GM19035 (cell line): ENCODE measurements around the gene RICTOR.
A peak's percentile ranks its signal among the peaks of the same experiment; 100 is the strongest.

Experiments used
- ATAC-seq: cut with Tn5 transposase; IDR thresholded peaks from one replicate; pipeline ENCODE4 v1.9.1; 2021; ENCODE audit not compliant: unreplicated experiment

Gene RICTOR

DNA sequence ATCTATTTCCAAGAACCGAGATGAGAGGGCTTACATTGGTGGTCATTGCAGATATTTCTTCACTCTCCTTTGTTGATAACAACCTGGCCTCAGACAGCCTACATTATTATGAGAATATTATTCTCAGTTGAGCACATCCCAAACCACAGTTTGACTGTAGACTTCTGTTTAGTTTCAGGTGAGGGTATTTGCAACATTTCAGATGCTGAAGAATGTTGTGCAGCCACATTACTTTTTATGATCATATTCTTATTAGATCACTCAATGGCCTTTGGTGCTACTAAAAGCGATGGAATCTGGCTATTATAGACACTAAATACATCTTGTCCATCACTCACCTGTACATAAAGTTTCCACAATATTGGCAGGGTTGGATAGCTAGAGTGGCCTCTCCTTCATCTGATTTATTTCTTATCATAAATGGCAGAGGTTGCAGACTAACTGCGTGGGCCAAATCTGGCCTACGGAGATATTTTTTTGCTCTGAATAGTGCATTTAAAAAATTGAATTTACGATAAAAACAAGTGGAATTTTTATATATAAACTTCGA, 26.2 kb upstream of the RICTOR start:
- no peak for ATAC-seq

- no peak for ATAC-seq
These were observed 25.6 kb upstream of the RICTOR start for GRCh38 chr5:39099831-39100230.

DNA sequence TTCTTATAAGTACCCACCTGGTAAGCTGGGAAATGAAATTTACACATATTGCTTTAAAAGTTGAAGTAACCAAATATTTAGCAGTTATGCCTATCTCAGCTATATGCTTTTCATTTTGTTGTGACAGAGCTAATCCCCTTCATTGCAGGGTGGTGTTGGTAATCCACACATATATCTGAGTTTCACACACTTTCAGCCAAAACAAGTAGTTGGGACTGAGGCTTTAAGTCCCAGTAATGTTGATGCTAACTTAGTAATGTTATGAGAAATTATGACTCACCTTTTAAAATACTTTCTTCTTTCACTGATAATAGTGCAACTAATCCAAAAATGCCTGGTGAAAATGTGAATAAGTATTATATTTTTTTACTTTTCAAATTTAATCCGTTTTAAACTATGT, 19.2 kb upstream of the RICTOR start:
- ATAC-seq, result no peak

DNA sequence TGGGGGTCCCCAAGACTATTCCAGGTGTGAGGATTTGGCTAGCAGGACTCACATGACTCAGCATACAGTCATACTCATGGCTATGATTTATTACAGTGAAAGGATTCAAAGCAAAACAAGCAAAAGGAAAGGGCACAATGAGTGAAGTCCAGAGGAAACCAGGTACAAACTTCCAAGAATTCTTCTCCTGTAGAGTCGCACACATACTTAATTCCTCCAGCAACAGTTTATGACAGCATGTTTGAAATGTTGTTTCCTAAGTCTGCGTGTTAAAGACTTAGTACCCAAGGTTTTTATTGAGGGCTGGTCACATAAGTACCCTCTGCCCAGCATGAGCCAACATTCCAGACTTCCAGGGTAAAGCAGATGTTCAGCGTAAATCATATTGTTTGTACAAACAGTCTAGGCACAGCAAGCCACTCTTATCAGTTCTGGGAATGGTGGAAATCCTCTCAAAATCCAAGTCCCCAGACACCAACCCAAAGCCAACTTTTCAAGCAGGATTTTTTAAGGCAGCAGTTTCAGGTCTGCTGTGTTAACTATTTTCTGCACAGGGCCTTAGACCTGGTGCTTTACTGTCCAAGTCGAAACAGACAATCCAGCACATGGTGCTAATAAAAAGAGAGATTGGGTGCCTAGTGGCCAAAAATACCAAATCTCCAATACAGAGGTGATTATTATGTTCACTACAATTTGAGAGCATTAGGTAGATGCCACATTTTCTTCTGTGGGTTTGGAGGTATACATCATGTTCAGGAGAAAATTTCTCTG, 18.6 kb upstream of the RICTOR start:
- no peak for ATAC-seq

GRCh38 chr5:39091940-39092580, 17.9 kb upstream of the RICTOR start:
- ATAC-seq, result no peak

- no peak for ATAC-seq
These were observed 9.8 kb upstream of the RICTOR start for GRCh38 chr5:39083968-39084367.

DNA sequence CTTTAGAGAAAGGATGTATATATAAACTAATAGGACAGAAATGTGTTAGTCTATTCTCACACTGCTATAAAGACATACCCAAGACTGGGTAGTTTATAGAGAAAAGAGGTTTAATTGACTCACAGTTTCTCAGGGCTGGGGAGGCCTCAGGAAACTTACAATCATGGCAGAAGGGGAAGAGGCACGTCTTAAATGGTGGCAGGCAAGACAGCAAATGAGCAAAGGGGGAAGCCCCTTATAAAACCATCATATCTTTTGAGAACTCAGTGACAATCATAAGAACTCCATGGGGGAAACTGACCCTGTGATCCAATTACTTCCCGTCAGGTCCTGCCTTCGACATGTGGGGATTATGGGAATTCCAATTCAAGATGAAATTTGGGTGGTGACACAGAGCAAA, 8.8 kb upstream of the RICTOR start:
- ATAC-seq, result no peak

DNA sequence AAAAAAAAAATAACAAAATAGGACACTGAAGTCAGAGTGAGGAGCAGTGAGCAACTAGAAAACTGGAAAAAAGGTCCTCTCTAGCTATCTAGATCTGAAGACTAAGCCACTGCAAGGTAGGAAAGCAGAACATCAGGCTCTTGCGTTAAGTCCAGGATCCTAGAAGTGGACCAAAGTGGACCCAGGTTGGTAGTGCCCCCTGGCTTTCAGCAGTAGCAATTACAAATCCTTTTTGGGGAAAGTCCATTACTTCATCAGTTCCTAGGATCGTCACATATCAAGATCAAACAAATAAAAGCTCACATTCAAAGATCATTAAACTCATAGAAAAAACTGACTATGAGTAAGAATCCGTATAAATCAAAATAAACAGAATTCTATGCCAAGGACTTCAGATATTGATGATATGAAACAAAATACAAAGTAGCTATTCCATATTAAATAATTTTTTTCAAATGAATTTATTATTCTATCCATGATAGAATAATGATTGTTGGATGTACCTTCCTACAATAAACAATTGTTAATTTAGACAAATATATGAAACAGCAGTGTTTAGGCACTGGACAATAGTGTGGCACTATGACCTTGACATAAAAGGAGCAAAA, 6.5 kb upstream of the RICTOR start:
- peak; percentile 58 for ATAC-seq

DNA sequence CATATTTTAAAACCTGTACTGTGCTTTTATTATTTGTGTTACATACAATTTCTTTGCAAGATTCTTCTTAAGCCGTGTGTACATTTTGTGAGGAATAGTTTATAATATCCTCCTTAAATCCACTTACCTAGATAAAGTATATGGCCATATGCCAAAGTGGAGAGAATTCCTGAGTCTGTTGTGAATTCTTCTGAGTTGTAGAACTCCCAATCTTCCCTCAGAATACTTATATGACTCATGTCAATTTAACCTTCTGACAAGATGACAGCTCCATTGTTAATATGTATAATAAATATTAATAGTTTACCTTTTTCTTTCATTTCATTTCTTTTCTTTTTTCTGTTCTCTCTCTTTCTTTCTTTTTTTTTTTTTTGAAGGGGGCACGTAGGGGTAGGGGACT, 6.0 kb upstream of the RICTOR start:
- no peak for ATAC-seq

- no peak for ATAC-seq
These were observed 4.9 kb upstream of the RICTOR start for GRCh38 chr5:39079147-39079546.

GRCh38 chr5:39076757-39077728, 2.8 kb upstream of the RICTOR start:
- no peak for ATAC-seq

GRCh38 chr5:39076101-39076756, 2.0 kb upstream of the RICTOR start:
- ATAC-seq, result no peak

- peak; percentile 33 for ATAC-seq
These were observed 507 bp downstream of the RICTOR start for GRCh38 chr5:39073767-39074016.

DNA sequence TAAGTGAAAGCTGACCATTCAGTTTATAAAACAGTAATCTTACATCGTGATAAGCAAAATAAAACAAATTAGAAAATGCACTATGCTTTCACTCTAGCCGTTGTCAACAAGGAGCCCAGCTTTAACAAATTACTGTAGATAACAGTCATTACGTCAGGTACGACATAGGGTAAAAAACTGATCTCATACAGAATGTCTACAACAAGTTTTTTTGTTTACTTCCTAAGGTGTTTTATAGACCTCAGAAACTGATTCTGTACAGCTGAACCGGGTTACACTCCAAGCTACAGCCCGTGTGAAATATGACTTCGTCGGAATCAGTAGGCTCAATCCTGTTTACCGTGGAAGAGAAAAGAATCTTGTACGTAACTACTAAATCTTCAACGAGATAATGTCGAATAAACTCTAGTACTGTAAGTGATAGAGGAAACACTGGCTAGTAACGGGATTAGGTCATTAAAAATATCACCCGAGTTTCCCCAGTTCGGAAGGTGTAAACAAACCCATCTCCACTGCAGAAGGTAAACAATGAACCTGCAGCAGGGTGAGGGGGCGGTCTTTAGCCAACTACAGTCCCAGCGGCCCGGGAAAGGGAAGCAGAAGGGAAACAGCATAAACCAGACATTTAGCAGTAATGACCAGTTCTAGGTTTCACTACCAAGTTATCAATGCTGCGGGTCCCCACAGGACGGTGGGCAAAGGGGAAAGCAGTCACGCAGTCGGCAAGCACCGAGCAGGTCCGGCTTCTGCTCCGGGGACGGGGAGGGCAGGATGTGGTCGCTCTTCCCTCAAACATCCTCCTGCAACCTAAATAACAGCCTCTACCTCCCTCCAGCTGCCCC, 1.1 kb downstream of the RICTOR start:
- peak; percentile 45 for ATAC-seq

GRCh38 chr5:39068099-39068498, 6.1 kb downstream of the RICTOR start:
- no peak for ATAC-seq

DNA sequence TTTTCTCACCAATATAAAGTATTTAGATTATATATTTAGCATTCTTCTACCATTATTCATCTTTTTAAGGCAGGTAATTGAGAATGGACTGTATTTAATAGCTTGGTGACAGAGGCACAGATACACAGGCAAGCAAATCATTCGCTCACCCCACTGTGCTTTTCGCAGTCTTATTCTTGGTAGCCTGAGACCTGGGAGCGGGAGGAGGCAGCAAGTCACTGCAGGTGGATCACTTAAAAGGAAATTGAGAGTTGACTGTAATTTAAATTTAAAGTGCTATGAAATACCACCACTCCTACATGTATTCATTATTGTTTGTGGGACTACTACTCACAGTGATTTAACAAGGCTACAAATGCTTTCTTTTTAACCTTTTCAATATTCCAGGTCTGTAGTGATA, 9.7 kb downstream of the RICTOR start:
- no peak for ATAC-seq

GRCh38 chr5:39063037-39063436, 11.2 kb downstream of the RICTOR start:
- ATAC-seq, result no peak

- no peak for ATAC-seq
These were observed 11.7 kb downstream of the RICTOR start for GRCh38 chr5:39062530-39062929.

- no peak for ATAC-seq
These were observed 12.1 kb downstream of the RICTOR start for GRCh38 chr5:39062104-39062503.

DNA sequence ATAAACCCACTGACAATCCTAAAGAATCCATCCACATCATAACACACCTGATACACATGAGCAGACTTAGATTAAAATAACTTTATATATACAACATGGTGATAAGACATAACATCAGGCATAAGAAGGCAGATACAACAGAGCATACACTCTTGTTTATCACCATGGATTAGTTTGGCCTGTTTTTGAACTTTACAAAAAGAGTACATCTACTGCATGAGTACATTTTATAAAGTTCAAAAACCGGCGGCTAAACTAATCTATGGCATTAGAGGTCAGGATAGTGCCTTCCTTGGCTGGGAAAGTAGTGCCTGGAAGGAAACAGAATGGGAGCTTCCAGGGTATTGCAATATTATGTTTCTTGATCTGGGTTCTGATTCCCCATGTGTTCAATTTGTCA, 15.1 kb downstream of the RICTOR start:
- no peak for ATAC-seq
